GM12875 (cell line): ENCODE data around the gene LPAR1.

Experiments used
- H3K4me3 ChIP-seq: one replicate; pipeline ENCODE4 v1.5.1; 2011; ENCODE audit warnings: low read depth, low read length, control low read depth
- TF ChIP-seq, protein P1 (sequence below): IDR thresholded peaks from 2 replicates; pipeline ENCODE4 v1.5.1; 2011; ENCODE audit warnings: low read depth, mild to moderate bottlenecking, control low read depth, inconsistent platforms, low read length, moderate library complexity, borderline replicate concordance; ENCODE audit not compliant: insufficient read depth

LPAR1 gene

DNA sequence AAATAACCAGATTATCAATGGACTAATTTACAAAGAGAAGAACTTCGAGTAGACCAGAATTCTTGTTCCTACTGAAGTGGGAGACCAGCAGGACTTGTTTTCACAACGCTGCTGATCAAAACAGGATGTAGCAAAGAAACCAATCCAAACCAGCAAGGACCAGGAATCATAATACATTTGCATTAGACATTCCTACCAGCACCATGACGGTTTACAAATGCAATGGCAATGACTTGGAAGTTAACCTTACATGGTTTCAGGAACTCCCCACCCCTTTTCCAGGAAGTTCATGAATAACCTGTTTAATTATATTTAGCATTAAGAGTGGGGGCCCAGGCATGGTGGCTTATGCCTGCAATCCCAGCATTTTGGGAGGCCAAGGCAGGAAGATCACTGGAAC lies 100.0 kb downstream of the LPAR1 start:
- no peak overlapping the region for H3K4me3 ChIP-seq
- TF ChIP-seq, protein P1, sequence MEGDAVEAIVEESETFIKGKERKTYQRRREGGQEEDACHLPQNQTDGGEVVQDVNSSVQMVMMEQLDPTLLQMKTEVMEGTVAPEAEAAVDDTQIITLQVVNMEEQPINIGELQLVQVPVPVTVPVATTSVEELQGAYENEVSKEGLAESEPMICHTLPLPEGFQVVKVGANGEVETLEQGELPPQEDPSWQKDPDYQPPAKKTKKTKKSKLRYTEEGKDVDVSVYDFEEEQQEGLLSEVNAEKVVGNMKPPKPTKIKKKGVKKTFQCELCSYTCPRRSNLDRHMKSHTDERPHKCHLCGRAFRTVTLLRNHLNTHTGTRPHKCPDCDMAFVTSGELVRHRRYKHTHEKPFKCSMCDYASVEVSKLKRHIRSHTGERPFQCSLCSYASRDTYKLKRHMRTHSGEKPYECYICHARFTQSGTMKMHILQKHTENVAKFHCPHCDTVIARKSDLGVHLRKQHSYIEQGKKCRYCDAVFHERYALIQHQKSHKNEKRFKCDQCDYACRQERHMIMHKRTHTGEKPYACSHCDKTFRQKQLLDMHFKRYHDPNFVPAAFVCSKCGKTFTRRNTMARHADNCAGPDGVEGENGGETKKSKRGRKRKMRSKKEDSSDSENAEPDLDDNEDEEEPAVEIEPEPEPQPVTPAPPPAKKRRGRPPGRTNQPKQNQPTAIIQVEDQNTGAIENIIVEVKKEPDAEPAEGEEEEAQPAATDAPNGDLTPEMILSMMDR: no peak

GRCh38 chr9:110936719-110937452 lies 101.4 kb downstream of the LPAR1 start:
- TF ChIP-seq, protein P1: no peak
- H3K4me3 ChIP-seq: no peak overlapping the region

- no peak overlapping the region for H3K4me3 ChIP-seq
- TF ChIP-seq, protein P1: no peak
Observed at GRCh38 chr9:110936237-110936636, 102.0 kb downstream of the LPAR1 start.

- no peak overlapping the region for H3K4me3 ChIP-seq
- TF ChIP-seq, protein P1: no peak
Observed at GRCh38 chr9:110935829-110936228, 102.4 kb downstream of the LPAR1 start.

DNA sequence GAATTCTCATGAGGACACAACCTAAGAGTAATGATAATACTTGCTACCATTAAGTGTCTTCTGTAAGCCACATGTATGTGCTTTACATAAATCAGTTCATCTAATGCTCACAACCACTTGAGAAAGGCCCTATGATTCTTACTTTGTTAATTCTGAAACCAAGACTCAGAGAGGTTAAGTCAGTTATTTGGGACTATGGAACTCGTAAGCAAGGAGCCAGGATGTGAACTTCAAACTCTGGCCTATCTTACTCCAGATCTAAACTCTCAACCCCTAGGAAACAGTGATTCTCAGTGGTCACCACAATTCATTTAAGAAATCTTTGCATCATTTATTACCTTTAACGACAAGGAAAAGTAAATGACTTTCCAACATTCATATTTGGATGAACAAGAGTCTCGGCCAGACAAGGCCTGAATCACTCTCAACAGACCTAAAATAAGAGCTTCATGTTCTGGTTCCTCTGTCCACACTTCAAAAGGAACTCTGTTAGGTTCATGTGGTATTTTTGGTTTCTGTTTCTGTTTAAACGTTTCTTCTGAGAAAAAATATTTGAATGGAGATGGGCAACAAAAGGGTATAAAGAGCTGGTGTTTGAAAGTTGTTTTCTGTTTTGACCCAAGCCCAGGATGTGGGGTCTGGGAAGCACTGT lies 104.8 kb downstream of the LPAR1 start:
- no peak overlapping the region for H3K4me3 ChIP-seq
- TF ChIP-seq, protein P1: no peak

DNA sequence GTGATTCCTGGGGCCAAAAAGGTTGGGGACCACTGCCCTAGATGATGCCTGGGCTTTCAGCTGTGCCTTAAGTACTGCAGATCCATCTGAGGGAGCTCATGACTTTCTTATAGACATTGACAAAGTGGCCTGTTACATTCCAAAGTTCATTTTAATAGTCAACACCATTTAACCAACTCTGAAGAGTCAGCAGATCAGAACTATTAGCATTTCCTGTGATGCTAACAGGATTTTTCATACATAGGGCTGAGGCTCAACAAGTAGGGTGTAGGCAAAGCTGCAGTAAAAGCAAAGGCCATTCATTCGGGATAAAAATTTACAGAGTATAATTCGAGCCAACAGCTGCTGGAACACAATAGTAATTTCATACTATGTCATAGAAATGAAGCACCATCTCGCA lies 105.4 kb downstream of the LPAR1 start:
- TF ChIP-seq, protein P1: no peak
- no peak overlapping the region for H3K4me3 ChIP-seq

- H3K4me3 ChIP-seq: no peak overlapping the region
Observed at GRCh38 chr9:110928599-110928998, 109.7 kb downstream of the LPAR1 start.

More at GRCh38 chr9:110928599-110928998, 109.7 kb downstream of the LPAR1 start:
- TF ChIP-seq, protein P1: no peak
